Inflammatory macrophage treated with lipopolysaccharide for 1 hour (primary cell): Measurements from ENCODE around the gene EYA4.

Source experiments
- DNase-seq, 2 donors: peaks; one replicate each; pipeline ENCODE4 v3.0.0-alpha.2; 2020 to 2022

Gene EYA4

DNA sequence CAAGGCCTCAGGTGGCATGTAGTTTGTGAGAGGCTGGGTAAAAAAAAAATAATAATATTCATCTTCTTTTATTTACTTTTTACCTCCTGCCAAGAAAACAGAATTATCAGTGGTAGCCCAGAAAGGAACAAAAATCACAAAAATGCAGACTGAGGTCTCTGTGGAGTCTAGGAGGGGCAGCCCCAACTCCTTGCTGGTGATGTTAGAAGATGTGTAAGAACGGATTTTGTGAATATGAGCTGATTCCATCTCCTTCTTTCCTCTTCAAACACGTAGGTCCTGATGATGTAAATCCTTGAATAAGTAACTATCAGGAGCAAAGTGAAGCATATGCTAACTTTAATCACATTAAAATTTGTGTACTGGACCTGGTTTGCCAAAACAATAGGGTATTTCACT, 226.8 kb downstream of the EYA4 start:
- DNase-seq, result no peak

DNA sequence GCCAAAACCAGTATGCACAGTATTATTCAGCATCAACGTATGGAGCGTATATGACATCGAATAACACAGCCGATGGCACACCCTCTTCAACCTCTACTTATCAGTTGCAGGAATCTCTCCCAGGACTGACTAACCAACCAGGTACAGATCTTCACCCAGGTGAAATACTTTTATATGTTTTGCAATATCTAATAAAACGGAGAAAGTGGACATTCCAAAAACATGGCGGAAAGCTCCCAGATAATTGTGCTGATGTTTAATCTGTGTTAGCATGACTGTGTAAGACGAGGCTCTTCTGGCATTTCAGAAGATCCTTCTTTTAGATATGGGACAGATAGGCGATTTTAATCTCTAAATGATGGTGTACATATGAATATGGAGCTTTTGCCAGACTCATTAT, 227.4 kb downstream of the EYA4 start:
- DNase-seq, result no peak

DNA sequence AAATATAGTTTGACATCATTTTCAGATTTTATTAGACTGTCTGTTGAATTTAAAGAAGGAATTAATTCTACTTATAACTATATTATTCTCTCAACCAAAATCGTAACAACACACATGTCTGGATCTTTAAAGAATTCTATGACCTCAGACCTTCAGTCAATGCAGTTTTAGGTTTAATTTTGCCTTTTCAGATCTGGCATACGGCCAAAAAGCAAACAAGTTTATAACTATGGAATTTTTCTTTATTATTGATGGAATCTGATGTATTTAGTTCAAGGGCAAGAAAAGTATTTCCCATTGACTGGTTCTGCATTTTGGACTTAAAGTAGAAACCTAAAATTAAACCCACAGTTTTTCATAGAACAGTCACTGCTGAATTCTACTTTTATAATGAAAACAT, 233.4 kb downstream of the EYA4 start:
- DNase-seq, result no peak

DNA sequence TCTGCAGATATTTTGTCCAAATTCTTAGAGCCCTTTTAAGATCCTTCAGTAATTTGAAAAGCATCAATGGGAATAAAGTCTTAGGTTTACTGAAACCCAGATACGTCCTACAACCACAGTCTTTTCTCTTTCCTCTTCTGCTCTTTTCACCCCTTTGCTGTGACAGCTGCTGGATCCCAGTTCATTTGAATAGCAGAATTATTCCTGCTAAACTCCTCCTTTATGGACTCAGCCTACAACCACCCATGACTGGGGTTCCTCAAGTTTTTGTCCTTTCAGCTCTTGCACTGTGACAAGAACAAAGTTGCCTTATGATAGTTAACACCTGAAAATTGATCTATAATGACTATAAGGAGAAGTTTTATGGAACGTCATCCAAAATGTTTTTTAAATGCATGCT, 237.5 kb downstream of the EYA4 start:
- no peak for DNase-seq

DNA sequence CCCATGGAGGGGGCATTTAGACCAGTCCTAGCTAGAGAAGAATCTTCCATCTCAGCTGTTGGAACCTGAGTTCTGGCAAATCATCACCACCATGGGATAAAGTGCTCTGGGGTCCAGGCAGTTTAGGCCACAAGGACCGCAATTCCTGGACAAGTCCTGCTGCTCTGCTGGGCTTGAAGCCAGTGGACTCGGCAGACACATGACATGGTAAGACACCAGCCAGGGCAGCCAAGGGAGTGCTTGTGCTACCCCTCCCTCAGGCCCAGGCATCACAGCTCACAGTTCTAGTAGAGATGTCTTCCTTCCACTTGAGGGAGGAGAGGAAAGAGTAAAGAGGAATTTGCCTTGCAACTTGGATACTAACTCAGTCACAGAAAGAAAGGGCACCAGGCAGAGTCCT, 246.0 kb downstream of the EYA4 start:
- no peak for DNase-seq

DNA sequence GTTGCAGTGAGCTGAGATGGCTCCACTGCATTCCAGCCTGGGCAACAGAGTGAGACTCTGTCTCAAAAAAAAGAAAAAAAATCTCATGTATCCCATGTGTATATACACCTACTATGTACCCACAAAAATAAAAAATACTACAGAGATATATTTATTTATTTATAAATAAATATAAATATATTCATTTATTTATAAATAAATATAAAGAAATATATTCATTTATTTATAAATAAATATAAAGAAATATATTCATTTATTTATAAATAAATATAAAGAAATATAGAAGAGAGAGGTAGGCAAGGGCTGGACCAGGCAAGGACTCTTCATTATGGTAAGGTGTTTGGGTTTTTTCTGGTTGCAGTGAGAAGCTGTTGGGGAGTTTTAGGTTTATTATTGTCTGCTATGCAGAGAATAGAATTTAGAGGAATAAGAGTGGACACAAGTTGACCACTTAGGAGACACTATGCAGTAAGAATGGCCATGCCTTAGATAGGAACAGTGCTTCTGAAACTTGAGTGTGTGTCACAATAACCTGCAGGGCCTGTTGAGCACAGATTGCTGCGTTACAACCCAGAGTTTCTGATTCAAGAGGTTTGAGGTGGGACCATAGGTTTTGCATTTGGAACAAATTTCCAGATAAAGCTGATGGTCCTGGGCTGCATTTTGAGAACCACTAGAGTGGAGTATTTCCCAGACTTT, 254.2 kb downstream of the EYA4 start:
- no peak for DNase-seq

DNA sequence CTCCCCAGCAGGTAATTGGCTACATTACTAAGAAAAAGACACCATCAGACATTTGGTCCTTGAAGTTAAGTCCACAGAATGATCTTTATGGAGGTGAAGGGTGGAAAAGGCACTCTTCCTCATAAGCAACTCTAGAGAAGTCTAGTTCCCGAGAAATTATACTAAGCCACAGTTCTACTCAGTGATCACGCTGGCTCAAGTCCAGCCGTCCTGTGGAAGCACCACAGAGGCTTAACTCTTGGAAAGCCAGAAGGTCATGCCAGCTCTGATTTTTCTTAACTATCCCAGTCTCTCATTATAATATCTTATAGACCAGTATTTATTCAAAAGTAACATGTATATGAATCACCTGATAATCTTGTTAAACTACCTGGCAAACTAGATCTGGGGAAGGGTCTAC, 258.5 kb downstream of the EYA4 start:
- DNase-seq, result no peak

DNA sequence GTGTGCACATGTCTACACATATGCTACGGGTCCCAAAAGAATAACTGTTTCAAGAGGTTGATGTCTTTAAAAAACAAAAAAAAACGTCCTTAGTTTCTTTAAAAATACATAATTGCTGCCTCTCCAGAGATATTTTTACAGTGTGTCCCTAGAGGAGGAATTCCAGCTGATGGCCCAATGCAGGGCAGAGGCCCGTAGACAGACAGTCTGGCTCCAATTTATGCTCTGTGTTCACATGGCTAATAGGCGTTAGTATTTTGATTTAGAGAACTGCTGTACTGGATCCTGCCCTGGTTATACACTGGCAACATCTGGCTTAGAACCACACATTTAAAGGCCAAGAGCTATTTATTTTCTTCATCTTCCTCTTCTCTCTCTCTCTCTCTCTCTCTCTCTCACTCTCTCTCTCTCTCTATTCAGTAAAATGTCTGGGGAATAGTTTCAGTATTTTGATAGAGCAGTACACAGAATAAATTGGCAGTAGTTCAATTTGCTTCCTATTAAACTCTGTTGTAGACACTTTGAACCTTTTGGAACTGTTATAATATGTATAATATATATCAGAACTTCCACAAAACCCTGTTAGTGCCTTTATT, 260.6 kb downstream of the EYA4 start:
- DNase-seq, result no peak

DNA sequence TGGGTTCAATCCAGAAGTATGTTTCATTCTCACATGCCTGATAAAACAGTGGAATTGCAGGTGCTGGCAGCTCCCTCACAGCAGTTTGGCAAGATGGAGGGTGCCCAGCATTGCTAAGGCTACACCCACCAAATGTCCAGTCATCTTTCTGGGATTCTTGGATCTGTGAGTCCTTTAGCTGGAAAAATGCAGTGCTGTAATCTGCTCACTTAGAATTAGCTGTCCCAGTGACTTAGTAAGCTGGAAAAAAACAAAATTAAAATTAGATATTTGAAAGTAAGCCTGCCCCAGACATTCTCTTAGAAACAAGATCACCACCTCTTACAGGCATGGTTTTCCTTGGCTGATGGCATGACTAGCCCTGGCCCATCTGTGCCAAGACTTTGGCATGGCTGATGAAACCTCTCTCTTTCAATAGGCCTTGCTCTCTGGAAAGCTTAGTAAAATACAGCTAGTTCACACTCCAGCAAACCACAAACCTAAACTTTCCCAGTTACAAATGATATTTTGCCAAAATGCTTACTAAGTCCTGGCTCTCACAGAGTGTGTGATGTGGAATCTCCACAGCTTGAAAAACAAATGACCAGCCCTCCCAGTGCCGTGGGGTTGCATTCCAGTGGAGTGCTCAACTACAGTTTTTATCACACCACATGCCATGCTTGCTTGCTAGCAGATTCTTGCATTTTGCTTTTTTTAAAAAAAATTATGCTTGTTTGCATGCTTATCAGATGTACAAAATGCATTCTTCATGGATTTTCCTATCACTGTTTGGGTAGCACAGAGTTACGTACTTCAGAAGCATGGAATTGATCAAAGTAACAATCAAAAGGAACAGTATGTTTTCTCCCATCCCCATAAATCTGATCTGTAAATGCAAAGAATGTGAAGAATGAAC, 261.5 kb downstream of the EYA4 start:
- no peak for DNase-seq

DNA sequence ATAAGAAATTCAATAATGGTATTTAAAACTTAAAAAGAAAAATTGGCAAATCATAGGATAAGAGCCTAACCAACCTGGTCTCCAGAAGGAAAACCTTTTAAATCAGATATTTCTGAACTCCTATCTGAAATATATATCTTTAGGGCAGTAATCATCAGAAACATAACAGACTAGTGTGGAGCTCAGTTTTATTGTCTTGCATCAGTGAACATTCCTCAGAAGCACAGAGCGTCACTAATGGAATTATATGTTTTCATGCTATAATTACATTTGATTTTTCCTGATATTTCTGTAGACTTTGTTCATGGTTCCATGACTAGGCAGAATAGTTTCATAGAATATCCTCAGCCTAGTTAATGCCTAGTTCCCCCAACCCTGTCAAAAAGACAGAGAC, 262.2 kb downstream of the EYA4 start:
- no peak for DNase-seq

DNA sequence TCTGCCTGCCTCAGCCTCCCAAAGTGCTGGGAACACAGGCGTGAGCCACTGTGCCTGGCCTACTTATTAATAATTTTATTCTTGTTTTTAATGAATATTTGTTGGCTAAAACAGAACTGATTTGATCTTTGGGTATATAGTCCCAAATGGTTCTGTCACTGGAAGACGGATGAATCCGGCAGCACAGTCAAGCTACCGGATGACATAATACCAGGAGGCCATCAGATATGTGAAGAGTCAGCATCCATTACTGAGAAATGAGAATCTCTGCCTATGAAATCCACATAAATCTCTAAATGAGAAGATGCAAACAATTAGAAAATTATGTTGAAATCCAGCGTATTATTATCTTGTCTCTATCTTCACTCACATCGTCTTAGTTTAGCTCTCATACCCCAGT, 263.0 kb downstream of the EYA4 start:
- DNase-seq, result no peak

DNA sequence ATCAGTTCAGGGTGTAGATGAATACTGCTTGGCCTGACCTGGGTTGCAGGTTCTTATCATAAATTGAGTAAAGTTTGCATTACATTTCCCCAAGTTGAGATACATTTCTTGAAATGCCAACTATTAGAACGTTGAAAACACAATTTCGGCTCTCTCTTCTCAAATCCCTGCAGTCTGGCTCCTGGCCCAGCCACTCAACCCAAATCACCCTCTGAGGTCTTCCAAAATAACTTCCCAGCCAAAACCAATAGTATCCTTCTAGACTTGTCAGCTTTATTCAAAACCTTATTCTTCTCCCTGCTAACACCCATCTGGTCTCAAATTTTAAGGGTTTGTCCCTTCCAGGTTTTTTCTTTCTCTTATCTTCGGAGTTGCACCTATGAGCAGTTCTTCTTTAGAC, 263.6 kb downstream of the EYA4 start:
- no peak for DNase-seq

DNA sequence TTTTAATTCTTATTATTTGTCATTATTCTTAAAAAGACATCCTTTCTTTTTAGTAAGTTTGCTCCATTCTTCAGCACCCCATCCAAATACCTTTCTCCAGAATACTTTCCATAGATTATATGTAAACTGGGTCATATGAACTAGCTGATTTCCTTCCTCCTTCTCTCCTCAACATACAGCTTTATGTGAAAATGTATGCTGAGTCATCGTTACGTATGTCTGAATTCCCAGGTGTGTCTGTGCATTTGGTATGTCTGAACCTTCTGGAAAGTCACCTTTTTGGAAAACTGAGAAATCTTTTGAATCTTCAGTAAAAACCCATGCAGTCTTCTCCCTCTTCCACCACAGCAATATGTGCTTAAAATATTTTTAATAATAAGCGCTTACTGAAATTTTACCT, 264.5 kb downstream of the EYA4 start:
- DNase-seq, result no peak

DNA sequence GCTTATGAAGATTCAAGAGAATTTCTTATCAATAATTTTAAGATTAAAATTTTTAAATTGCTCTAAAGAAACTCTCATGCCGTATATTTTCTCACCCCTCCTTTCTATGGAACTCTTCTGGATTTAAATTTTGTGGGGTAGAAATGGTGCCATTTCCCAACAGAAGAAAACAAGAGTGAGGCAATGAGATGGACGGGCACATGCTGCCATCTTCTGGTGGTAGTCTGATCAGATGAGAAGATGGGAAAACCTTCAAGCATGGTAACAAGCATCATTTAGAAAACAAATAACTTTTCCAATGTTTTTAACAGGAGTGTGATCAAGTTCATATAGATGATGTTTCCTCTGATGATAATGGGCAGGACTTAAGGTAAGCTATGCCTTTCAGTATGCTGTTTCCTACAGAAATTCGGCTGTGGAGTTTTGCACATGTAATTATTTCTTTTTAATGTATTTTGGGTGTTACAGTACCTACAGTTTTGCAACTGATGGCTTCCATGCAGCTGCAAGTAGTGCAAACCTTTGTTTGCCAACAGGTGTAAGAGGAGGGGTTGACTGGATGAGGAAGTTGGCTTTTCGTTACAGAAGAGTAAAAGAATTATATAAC, 271.4 kb downstream of the EYA4 start:
- peak; percentile 4 to 30 for DNase-seq

DNA sequence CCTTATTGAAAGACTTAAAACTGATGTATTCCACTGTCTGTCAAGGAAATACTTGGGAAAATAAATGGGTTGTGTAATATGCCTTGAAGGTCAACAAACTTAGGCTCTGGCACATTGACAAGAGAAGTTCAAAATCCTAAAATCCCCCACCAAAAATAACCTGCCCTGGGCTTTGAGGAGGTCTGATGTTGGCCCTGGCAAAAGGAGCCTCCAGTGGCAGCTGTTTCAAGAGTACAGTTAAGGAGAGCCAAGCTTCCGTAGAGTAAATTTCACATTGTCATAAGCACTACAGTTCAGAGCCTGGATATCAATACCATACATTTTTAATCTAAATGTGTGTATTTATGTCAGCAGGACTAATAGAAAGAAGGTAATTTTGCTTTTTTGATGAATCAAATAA, 282.7 kb downstream of the EYA4 start:
- no peak for DNase-seq

DNA sequence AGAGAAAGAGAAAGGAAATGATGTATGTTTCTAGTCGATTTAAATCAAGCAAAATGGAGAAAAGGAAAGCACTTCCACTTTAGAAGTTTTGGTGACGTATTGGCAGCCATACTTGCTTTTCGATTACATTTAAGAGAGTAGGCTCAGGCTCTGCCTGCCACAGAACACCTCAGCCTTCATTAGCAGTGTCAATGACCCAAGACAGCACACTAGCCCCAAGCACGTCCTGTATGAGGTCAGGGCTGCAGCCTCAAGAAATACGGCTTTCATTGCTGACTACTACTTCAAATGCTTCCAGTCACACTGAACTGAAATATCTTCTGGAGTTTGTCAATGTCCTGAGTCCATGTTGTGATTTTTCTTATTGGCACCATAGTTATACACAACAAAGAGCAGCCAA, 285.3 kb downstream of the EYA4 start:
- no peak for DNase-seq

DNA sequence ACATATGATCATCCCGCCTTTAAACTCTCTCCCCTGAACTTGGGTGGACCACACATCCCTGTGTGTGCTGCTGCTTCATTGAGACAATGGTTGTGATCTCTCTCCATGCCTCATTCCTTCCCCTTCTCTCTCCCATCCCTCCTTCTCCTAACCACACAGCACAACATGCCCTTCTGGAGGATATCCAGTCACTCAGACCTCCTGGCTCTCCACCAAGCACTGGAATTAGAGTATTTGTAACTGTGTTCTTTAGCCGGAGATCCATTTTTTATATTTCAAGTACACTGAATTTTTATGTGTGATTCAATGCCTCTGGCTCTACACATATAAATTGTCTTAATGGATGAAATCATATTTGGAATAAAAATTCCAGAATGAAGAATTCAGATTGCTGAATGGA, 287.4 kb downstream of the EYA4 start:
- no peak for DNase-seq

DNA sequence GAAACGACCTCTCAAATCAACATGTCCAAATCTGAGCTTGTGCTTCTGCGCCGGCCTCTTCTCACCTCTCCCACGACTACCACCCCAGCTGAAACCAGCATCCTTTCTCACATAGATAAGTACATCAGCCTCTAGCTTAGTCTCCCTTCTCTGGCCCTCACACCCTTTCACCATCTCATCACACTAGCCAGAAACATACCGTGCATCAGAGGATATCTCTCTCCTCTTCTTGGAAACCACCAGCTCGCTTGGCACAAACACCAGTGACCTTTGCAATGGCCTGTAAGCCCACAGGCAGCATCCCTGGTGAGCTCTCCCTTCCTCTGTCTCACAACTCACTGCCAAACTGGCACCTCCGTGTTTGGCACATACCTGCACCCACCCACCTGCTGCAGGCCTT, 291.8 kb downstream of the EYA4 start:
- DNase-seq, result no peak

DNA sequence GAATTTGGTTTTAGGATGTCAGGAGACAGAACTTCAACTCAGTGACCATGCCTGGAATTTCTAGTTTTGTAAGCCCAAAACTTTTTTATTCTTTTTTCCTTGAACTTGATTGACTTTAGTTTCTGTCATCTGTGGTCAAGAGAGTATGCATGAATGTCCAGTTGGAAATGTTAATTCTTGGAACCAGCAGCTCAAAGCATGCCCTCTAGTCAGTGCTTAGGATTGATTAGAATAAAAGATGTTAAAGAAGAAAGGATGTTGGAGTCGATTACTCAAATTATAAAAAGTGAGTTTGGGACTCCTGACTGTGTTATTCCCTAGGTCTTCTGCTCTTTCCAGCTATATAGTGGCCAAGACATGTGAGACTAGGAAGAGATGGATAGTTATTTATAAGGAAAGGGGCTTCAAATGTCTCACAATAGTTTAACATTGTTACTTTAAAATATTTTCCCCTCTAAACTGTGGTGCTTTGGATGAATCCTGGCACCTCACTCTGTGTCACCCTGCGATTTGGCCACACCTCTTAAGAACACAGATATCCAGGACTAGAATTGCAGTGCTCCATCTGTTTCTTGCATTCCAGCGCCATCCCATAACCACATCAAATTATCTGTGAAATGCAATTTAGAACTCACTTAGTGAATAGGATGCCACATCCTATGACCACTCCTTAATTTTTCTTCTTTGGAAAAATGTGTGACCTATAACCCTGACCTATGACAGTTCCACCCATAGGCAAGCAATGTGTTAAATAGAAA, 298.5 kb downstream of the EYA4 start:
- no peak for DNase-seq

DNA sequence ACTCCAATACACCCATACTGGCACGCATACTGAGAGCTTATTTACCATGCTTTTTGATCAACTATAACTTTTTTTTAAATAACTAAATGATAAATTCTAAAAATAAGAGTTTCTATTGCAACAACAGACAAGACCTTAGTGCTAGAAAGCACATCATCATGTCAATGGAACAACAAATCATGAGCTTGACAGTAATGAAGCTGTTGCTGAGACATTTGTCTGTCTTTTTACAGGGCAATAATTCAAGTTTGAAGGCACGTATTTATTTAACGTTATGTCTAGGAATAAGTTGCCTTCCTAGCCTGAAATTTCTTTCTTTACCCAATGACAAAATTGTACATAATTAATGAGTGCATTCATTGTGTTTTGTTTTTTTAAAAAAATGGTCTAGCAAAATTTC, 299.2 kb downstream of the EYA4 start:
- no peak for DNase-seq

DNA sequence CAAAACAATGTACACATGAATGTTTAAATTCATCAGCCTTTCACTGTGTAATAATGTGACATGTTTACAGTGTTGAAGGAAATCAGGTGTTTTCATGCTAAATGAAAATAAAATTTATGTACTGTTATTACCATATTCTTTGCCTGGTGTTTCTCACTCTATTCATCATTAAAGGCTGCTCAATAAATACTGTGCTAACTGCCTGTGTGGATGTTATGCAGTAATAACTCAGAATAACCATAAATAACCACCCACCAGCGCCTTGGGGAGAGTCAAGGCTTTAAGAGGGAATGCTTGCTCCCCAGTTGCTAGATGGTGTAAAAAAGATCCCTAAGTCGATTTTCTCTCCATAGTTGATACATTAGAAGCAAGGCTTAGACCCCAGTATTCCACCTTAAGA, 299.9 kb downstream of the EYA4 start:
- DNase-seq, result no peak

DNA sequence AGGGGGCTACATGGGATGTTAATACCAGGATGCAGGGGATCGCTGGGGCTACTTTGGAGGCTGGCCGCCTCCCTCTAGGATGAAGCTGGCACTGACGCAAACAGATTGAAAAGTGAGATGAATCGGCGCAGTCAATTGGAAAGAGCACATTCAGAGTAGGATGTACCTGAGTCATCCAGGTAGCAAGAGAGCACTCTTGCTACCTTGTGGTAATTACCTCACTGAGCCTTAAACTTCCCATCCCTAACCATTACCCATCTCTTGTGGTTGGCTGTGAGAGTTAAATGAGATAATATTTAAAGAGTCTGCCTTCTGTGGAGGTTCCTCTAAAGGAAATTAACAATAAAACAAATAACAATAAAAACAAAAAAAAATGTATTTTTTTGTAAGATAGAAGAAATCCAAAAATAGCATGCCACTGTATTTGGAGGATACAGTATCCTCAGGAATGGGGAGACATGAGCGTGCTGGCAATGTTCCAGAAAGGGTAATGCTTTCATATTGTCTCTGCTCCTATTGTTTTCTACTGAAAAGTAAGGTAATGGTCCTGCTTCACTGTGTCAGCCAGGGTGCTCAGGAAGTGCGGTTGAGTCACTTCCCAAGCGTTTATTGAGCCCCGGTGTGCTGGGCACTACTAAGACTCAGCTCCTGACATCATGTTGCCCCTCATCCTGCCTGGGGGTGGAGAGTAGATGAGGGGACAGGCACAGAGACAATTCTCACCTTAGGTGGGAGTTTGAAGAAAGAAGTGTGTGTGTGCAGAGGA, 301.1 kb downstream of the EYA4 start:
- DNase-seq, result no peak
